WTC11 (cell line): Measurements from ENCODE around the gene EML6. TPM values are rescaled to one million over a fixed set of nuclear protein-coding genes. Genes with fewer than 3 reads are reported as not detected.

Experiments
- ATAC-seq: fragments of 200-7000 bp; cut with Tn5 transposase; 2 replicates; pipeline ENCODE4 v1.10.0; 2021; ENCODE audit warnings: mild to moderate bottlenecking, moderate library complexity
- CTCF ChIA-PET: fragments of 300-600 bp; sonication (Branson Sonifier 250); formaldehyde crosslinking; loops from one replicate; lab custom pipeline; 2021; ENCODE audit warnings: antibody characterized with exemption; lab: Charles Lee
- POLR2A ChIA-PET: fragments of 350-600 bp; sonication (Branson Sonifier 250); formaldehyde crosslinking; loops from one replicate; lab custom pipeline; 2021; ENCODE audit warnings: antibody characterized with exemption; lab: Charles Lee
- DNase-seq: peaks from one replicate; pipeline ENCODE4 v3.0.0; 2021; ENCODE audit warnings: low spot score
- H3K27ac Mint-ChIP-seq: 2 replicates; pipeline ENCODE4 v1.8.0; 2021; ENCODE audit warnings: mixed read lengths
- H3K27me3 Mint-ChIP-seq: 2 replicates; pipeline ENCODE4 v1.8.0; 2021; ENCODE audit warnings: low read depth, mild to moderate bottlenecking, moderate library complexity, mixed read lengths
- H3K36me3 Mint-ChIP-seq: 2 replicates; pipeline ENCODE4 v1.8.0; 2021; ENCODE audit warnings: mixed read lengths
- H3K4me1 Mint-ChIP-seq: 2 replicates; pipeline ENCODE4 v1.8.0; 2022; ENCODE audit warnings: mixed read lengths
- H3K4me3 Mint-ChIP-seq: 2 replicates; pipeline ENCODE4 v1.8.0; 2021; ENCODE audit warnings: mild to moderate bottlenecking, moderate library complexity, mixed read lengths
- H3K9me3 Mint-ChIP-seq: 2 replicates; pipeline ENCODE4 v1.8.0; 2021; ENCODE audit warnings: mixed read lengths
- ATF6 ChIP-seq: sonication (generic); formaldehyde crosslinking; IDR thresholded peaks from 2 replicates; pipeline ENCODE4 v1.8.1; 2023; ENCODE audit warnings: mild to moderate bottlenecking, missing genetic modification reagents
- EMX1 ChIP-seq: fragments of 250-450 bp; sonication (Bioruptor Pico); IDR thresholded peaks from 2 replicates; pipeline ENCODE4 v1.8.0; 2021; ENCODE audit warnings: mild to moderate bottlenecking
- IRF1 ChIP-seq: sonication (generic); formaldehyde crosslinking; IDR thresholded peaks from 2 replicates; pipeline ENCODE4 v1.8.0; 2023; ENCODE audit warnings: missing genetic modification reagents
- KAT7 ChIP-seq: sonication (generic); formaldehyde crosslinking; IDR thresholded peaks from 2 replicates; pipeline ENCODE4 v1.8.1; 2023; ENCODE audit warnings: missing genetic modification reagents, mild to moderate bottlenecking, borderline replicate concordance
- MYBL2 ChIP-seq: sonication (generic); formaldehyde crosslinking; IDR thresholded peaks from 2 replicates; pipeline ENCODE4 v1.8.1; 2023; ENCODE audit warnings: mild to moderate bottlenecking, moderate library complexity, missing genetic modification reagents
- NR2C2 ChIP-seq: sonication (generic); formaldehyde crosslinking; IDR thresholded peaks from 2 replicates; pipeline ENCODE4 v1.8.0; 2022; ENCODE audit warnings: mild to moderate bottlenecking, missing genetic modification reagents
- STAT6 ChIP-seq: sonication (generic); formaldehyde crosslinking; conservative IDR thresholded peaks from 2 replicates; pipeline ENCODE4 v1.8.1; 2023; ENCODE audit warnings: mild to moderate bottlenecking, low read depth, missing genetic modification reagents, moderate library complexity
- ZBTB21 ChIP-seq: sonication (generic); formaldehyde crosslinking; IDR thresholded peaks from 2 replicates; pipeline ENCODE4 v1.8.1; 2023; ENCODE audit warnings: mild to moderate bottlenecking, missing genetic modification reagents, borderline replicate concordance
- ZNF138 ChIP-seq: sonication (generic); formaldehyde crosslinking; conservative IDR thresholded peaks from 2 replicates; pipeline ENCODE4 v1.8.1; 2022; ENCODE audit warnings: mild to moderate bottlenecking, moderate library complexity, missing genetic modification reagents
- ZNF425 ChIP-seq: fragments of 250-450 bp; sonication (Bioruptor Pico); conservative IDR thresholded peaks from 2 replicates; pipeline ENCODE4 v1.9.0; 2021; ENCODE audit warnings: mild to moderate bottlenecking
- ZNF512 ChIP-seq: sonication (generic); formaldehyde crosslinking; IDR thresholded peaks from 2 replicates; pipeline ENCODE4 v1.8.1; 2022; ENCODE audit warnings: missing genetic modification reagents, borderline replicate concordance
- ZSCAN18 ChIP-seq: fragments of 250-450 bp; sonication (Bioruptor Pico); IDR thresholded peaks from 2 replicates; pipeline ENCODE4 v2.1.2; 2022; ENCODE audit warnings: mild to moderate bottlenecking, moderate library complexity
- total RNA-seq: library from RNA; stranded (reverse); gene quantifications from 3 replicates; pipeline ENCODE4 v1.2.3, GENCODE V29; 2021

EML6 gene
- total RNA-seq, 1 experiment from 2014 or later, result 2.1 TPM

- TF ChIP-seq ZNF425 (CRISPR knock-in tag) (no peak), IRF1 (CRISPR knock-in tag) (no peak), ZBTB21 (CRISPR knock-in tag) (no peak), ZNF512 (no peak), KAT7 (CRISPR knock-in tag) (no peak)
These were observed 44.5 kb downstream of the EML6 start (continued) for GRCh38 chr2:54767921-54768320.

GRCh38 chr2:54768772-54769428 lies 45.4 kb downstream of the EML6 start:
- DNase-seq (no peak), ATAC-seq (no peak)
- H3K9me3 Mint-ChIP-seq, result peaks cover 1% of the 10 kb centered on the region
- CTCF ChIA-PET, result no interaction called here
- TF ChIP-seq STAT6, result no peak
- TF ChIP-seq ZNF138 (CRISPR knock-in tag), result no peak
- no peak for TF ChIP-seq EMX1 (CRISPR knock-in tag)
- TF ChIP-seq ZSCAN18 (CRISPR knock-in tag), result no peak
- no peak for TF ChIP-seq ATF6
- TF ChIP-seq NR2C2 (CRISPR knock-in tag), result no peak
- TF ChIP-seq MYBL2 (CRISPR knock-in tag), result no peak
- TF ChIP-seq ZNF512, result no peak
- TF ChIP-seq, all 79 proteins: peak for 0
- H3K36me3 Mint-ChIP-seq, result peaks cover under 1% of the 10 kb centered on the region
- no peak overlapping the region for H3K4me3 Mint-ChIP-seq
- no peaks in the 10 kb centered on the region for H3K27me3 Mint-ChIP-seq
- no peak overlapping the region for H3K27ac Mint-ChIP-seq
- H3K4me1 Mint-ChIP-seq, result no peaks in the 10 kb centered on the region
- POLR2A ChIA-PET, result no interaction called here
